GM12875 (cell line): Measurements from ENCODE around the gene ZNF48.

Source experiments
- H3K4me3 ChIP-seq: one replicate; pipeline ENCODE4 v1.5.1; 2011; ENCODE audit warnings: low read depth, low read length, control low read depth
- TF ChIP-seq, protein P1 (sequence below): IDR thresholded peaks from 2 replicates; pipeline ENCODE4 v1.5.1; 2011; ENCODE audit warnings: low read depth, mild to moderate bottlenecking, control low read depth, inconsistent platforms, low read length, moderate library complexity, borderline replicate concordance; ENCODE audit not compliant: insufficient read depth

The ZNF48 gene

DNA sequence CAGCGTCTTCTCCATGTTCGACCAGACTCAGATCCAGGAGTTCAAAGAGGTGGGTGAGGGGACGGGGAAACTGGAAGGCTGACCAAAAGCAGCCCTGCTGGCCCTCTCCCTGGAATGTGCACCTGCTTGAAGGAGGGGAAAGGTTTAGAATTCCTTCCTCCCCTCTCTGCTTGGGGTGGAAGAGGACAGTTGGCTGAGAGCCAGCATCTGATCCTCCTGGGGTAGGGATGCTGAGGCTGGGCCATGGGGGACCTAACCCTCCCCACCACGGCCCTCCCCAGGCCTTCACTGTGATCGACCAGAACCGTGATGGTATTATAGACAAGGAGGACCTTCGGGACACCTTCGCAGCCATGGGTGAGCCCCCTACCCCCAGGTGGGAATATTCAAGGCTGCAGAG is 19.4 kb upstream of the ZNF48 start:
- no peak overlapping the region for H3K4me3 ChIP-seq
- TF ChIP-seq, protein P1, sequence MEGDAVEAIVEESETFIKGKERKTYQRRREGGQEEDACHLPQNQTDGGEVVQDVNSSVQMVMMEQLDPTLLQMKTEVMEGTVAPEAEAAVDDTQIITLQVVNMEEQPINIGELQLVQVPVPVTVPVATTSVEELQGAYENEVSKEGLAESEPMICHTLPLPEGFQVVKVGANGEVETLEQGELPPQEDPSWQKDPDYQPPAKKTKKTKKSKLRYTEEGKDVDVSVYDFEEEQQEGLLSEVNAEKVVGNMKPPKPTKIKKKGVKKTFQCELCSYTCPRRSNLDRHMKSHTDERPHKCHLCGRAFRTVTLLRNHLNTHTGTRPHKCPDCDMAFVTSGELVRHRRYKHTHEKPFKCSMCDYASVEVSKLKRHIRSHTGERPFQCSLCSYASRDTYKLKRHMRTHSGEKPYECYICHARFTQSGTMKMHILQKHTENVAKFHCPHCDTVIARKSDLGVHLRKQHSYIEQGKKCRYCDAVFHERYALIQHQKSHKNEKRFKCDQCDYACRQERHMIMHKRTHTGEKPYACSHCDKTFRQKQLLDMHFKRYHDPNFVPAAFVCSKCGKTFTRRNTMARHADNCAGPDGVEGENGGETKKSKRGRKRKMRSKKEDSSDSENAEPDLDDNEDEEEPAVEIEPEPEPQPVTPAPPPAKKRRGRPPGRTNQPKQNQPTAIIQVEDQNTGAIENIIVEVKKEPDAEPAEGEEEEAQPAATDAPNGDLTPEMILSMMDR, result no peak

DNA sequence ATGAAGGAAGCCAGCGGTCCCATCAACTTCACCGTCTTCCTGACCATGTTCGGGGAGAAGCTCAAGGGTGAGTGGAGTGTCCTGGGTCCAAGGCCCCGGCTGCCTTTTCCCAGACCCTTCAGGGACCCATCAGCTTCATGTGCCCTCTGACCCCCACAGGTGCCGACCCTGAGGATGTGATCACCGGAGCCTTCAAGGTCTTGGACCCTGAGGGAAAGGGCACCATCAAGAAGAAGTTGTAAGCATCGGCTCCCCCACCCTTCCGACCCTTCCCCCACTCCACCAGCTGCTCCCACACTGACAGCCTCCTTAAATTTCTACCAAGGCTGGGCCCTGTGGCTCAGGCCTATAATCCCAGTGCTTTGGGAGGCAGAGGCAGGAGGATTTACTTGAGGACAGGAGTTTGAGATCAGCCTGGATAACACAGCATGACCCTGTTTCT is 18.7 kb upstream of the ZNF48 start:
- no peak overlapping the region for H3K4me3 ChIP-seq
- TF ChIP-seq, protein P1, result no peak

DNA sequence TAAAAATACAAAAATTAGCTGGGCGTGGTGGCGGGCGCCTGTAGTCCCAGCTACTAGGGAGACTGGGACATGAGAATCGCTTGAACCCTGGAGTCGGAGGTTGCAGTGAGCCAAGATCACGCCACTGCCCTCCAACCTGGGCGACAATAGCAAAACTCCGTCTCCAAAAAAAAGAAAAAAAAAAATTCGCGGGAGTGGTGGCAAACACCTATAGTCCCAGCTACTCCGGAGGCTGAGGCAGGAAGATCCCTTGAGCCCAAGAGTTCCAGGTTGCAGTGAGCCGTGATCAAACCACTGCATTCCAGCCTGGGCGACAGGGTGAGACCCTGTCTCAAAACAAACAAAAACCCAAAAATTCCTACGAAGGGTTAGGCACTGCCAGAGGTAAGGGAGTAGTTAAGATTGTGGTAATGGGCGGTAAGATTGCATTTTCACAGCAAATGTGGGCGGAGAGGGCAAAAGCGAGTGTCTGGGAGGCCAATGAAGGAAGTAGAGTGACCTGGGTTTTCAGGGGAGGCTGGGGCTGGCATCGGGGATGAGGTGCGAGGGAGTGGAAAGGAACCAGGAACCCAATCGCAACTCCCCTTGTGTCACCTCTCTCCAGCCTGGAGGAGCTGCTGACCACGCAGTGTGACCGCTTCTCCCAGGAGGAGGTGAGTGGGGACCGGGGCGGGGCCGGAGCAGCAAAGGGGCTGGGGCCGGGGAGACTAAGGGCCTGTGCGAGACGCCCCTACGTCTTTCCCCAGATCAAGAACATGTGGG is 18.0 kb upstream of the ZNF48 start:
- TF ChIP-seq, protein P1, result no peak
- peak overlapping the region; percentile 23 for H3K4me3 ChIP-seq

DNA sequence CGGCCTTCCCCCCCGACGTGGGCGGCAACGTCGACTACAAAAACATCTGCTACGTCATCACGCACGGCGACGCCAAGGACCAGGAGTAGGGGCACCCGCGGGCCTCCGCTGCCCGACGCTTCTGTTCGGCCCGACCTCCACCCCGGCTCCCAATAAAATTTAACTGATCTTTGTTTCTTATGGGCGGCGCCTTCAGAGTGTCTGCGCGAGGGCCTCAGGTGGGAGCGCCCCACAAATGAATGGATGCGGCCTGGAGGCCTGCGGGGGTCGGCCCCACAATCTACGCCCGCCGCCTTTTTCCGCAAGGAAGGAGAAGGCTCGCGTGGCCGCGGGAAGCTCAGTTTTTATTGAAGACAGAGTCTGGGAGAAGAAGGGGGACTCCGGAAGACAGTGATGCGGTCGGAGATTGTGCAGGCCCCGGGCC is 17.4 kb upstream of the ZNF48 start:
- TF ChIP-seq, protein P1, result no peak
- H3K4me3 ChIP-seq, result peak overlapping the region; percentile 43

DNA sequence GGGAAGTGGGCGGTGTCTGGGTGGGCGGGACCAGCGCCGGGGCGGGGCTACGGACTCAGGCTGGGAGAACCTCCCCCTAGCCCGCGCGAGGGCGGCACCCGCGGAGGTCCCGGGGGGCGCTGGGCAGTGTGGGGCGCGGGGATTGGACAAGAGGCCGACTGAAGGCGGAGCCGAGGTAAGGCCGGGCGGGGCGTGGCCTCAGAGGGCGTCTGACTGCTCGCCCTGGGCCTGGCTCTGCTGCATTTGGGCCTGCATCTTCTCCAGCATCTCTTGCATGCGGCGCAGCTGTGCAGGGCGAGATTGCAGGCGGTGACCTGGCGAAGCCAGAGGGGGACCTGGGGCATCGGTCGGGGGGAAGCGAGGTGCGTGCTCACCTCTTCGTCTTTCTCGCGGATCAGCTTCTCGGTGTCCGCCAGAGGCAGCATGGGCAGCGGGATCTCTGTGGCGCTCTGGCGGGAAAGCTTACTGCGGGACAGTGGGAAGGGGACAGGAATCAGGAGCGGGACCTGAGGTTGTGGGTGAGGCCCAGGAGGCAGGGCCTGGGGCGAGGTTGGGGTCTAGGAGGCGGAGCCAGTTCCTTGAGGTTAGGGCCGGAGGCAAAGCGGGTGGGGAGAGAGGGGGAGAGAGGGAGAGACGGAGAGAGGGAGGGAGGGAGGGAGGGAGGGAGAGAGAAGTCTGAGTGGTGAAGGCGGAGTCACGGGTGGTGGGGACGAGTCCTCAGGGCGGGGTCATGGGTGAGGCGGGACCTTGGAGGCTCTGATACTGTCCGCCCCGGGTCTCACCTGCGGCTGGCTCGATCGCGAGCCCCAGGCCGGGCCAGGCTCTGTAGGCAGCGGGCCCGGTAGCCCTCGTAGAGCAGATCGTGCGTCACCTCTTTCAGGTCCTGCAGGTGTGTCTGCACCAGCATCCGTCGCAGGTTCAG is 16.7 kb upstream of the ZNF48 start:
- peak overlapping the region; percentile 54 for H3K4me3 ChIP-seq
- TF ChIP-seq, protein P1, result 0 out of 2 replicates have a peak, but pooled peaks have one; percentile 6

DNA sequence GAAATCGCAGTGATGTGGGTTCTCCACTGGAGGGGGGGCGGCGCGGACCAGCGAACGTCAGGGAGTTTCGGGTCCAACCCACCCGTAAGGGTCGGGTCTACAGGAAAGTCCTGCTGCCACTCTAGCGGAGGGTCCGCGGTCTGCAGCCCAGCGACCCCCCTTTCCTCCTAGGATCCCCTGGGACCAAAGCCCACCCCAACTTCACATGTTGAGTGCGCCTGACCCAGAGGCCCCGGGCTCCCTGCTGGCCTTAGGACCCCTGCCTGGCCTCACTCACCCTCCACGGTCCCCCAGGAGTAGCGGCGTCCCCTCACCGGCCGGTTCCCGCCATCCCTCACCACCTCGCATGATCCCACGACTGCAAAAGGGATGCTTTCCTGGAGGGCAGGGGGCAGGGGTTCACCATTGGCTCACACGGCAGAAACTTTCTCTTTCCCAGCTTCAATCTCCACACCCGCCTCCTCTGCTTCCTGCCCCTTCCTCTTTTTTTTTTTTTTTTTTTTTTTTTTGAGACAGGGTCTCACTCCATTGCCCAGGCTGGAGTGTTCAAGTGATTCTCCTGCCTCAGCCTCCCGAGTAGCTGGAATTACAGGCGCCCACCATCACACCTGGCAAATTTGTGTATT is 15.9 kb upstream of the ZNF48 start:
- TF ChIP-seq, protein P1, result no peak
- H3K4me3 ChIP-seq, result peak overlapping the region; percentile 29
